DND-41 (cell line): ENCODE measurements around the gene ORM2.
"Not testable (repeated sequence)": the region's sequence is repeated elsewhere in the genome, so short reads cannot be mapped to it uniquely, and the experiment has no call there.

ENCODE experiments used
- ATAC-seq: fragments of 200-7000 bp; cut with Tn5 transposase; 3 replicates; pipeline ENCODE4 v1.9.1; 2021; ENCODE audit warnings: low read depth; ENCODE audit not compliant: insufficient read depth
- DNase-seq: peaks from one replicate; pipeline ENCODE4 v3.0.0-alpha.2; 2020
- H2AFZ ChIP-seq: 2 replicates; pipeline ENCODE4 v1.6.0; 2012; ENCODE audit warnings: low read depth, low read length
- H3K27ac ChIP-seq: 2 replicates; pipeline ENCODE4 v1.5.1; 2012; ENCODE audit warnings: low read length, inconsistent platforms
- H3K27me3 ChIP-seq: fragments of 200-600 bp; sonication (generic); 2 replicates; pipeline ENCODE4 v1.6.0; 2012; ENCODE audit warnings: low read length, mild to moderate bottlenecking, inconsistent platforms; ENCODE audit not compliant: insufficient read depth, poor library complexity
- H3K36me3 ChIP-seq: 2 replicates; pipeline ENCODE4 v1.5.1; 2012; ENCODE audit warnings: low read length, inconsistent platforms; ENCODE audit not compliant: insufficient read depth
- H3K4me1 ChIP-seq: 2 replicates; pipeline ENCODE4 v1.5.1; 2012; ENCODE audit warnings: mild to moderate bottlenecking, low read length; ENCODE audit not compliant: insufficient read depth
- H3K4me2 ChIP-seq: 2 replicates; pipeline ENCODE4 v1.6.0; 2012; ENCODE audit warnings: mild to moderate bottlenecking, moderate library complexity, low read length, inconsistent platforms; ENCODE audit not compliant: insufficient read depth
- H3K4me3 ChIP-seq, 2 experiments: fragments of 200-600 bp in 1 of 2; shearing (Covaris generic) in 1 of 2; 2 replicates each; pipeline ENCODE4 v1.5.1; 2012 to 2016; ENCODE audit warnings: inconsistent platforms in 2 of 2, low read length in 2 of 2, mild to moderate bottlenecking in 2 of 2, low read depth in 1 of 2, moderate library complexity in 1 of 2
- H3K79me2 ChIP-seq: 2 replicates; pipeline ENCODE4 v1.6.0; 2012; ENCODE audit warnings: low read length, inconsistent platforms; ENCODE audit not compliant: insufficient read depth
- H3K9ac ChIP-seq: 2 replicates; pipeline ENCODE4 v1.6.0; 2012; ENCODE audit warnings: low read depth, mild to moderate bottlenecking, inconsistent platforms, low read length, moderate library complexity
- H3K9me3 ChIP-seq: 2 replicates; pipeline ENCODE4 v1.5.1; 2012; ENCODE audit warnings: low read length, moderate library complexity, mild to moderate bottlenecking, inconsistent platforms; ENCODE audit not compliant: insufficient read depth, severe bottlenecking
- H4K20me1 ChIP-seq: 2 replicates; pipeline ENCODE4 v1.6.0; 2012; ENCODE audit warnings: low read length; ENCODE audit not compliant: insufficient read depth
- EZH2 ChIP-seq: IDR thresholded peaks from 3 replicates; pipeline ENCODE4 v1.6.1; 2012; ENCODE audit warnings: borderline replicate concordance, low read depth, mild to moderate bottlenecking, moderate library complexity, low read length, inconsistent platforms; ENCODE audit not compliant: severe bottlenecking
- TF ChIP-seq, protein P1 (sequence below): IDR thresholded peaks from 2 replicates; pipeline ENCODE4 v1.5.1; 2012; ENCODE audit warnings: borderline replicate concordance, low read length, moderate library complexity, mild to moderate bottlenecking; ENCODE audit not compliant: poor library complexity, severe bottlenecking; ENCODE audit errors: extremely low read depth

ORM2 gene

DNA sequence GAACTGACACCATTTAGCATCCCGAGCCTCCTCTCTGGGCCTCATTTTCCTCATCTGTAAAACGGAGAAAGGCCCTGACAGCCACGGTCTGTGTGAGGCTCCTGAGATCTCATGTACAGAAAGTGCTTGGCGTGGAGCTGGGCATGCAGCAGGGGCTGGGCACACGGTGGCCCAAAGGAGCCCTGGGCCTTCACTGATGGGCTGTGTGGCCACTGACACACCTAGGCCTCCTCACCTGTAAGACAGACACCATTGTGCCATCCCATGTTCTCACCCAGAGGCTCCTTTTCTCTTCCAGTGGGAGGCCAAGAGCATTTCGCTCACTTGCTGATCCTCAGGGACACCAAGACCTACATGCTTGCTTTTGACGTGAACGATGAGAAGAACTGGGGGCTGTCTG is 5.2 kb upstream of the ORM2 start:
- TF ChIP-seq EZH2: no peak
- TF ChIP-seq, protein P1, sequence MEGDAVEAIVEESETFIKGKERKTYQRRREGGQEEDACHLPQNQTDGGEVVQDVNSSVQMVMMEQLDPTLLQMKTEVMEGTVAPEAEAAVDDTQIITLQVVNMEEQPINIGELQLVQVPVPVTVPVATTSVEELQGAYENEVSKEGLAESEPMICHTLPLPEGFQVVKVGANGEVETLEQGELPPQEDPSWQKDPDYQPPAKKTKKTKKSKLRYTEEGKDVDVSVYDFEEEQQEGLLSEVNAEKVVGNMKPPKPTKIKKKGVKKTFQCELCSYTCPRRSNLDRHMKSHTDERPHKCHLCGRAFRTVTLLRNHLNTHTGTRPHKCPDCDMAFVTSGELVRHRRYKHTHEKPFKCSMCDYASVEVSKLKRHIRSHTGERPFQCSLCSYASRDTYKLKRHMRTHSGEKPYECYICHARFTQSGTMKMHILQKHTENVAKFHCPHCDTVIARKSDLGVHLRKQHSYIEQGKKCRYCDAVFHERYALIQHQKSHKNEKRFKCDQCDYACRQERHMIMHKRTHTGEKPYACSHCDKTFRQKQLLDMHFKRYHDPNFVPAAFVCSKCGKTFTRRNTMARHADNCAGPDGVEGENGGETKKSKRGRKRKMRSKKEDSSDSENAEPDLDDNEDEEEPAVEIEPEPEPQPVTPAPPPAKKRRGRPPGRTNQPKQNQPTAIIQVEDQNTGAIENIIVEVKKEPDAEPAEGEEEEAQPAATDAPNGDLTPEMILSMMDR: no peak
- Histone ChIP-seq H3K36me3 (no peaks in the 10 kb centered on the region), H3K9me3 (no peaks in the 10 kb centered on the region), H3K79me2 (no peaks in the 10 kb centered on the region), H3K4me2 (no peak overlapping the region), H2AFZ (no peak overlapping the region), H3K4me1 (no peaks in the 10 kb centered on the region), H3K27ac (no peak overlapping the region), H3K4me3 (no peak overlapping the region), H3K27me3 (no peaks in the 10 kb centered on the region), H3K9ac (no peak overlapping the region), H4K20me1 (no peaks in the 10 kb centered on the region)
- ATAC-seq: no peak
- DNase-seq: no peak

DNA sequence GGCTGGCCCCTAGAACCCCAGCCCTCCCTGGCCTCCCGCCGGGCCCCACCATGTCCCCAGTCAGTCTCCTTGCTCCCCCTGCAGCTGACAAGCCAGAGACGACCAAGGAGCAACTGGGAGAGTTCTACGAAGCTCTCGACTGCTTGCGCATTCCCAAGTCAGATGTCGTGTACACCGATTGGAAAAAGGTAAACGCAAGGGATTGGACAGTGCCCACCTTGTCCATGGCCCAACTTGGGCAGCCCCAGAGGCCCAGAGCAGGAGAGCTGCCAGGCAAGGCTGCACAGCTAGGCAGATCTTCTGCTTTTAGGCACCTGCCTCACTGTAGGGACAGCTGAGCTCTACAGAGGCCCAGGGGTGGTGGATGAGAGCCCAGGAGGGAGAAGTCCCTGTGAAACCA is 4.7 kb upstream of the ORM2 start:
- not testable (repeated sequence) for H2AFZ ChIP-seq, H3K9ac ChIP-seq, H3K36me3 ChIP-seq, H3K4me3 ChIP-seq, H3K79me2 ChIP-seq, H3K9me3 ChIP-seq, H3K27ac ChIP-seq, H4K20me1 ChIP-seq, H3K4me2 ChIP-seq, H3K27me3 ChIP-seq, H3K4me1 ChIP-seq, DNase-seq
- peak; percentile 28; the same call in 1 of the 3 replicates for ATAC-seq

DNA sequence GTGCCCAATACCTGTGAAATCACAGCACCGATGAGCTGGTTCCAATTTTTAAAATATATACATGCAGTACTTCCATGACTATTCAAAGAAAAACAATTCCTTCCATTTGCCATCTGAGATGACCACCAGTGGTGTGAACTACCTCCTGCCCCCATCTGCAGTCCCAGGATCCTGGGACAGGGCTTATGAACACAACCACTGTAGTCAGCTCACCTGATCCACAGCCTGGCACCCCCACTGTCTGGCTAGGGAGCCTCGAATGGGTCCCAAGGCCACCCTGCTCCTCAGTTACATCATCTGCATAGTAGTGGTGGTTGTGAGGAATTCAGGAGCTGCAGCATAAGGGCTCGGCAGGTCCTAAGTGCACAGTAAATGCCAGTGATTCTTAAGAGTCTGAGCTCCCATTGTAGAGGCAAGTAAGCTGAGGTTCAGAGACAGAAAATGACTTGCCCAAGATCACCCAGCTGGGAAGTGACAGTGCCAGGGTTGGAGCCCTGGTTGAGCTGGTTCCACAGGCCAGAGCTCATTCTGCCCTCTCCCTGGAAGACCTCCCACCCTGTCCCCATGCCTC is 3.9 kb upstream of the ORM2 start:
- not testable (repeated sequence) for ATAC-seq, H4K20me1 ChIP-seq

DNA sequence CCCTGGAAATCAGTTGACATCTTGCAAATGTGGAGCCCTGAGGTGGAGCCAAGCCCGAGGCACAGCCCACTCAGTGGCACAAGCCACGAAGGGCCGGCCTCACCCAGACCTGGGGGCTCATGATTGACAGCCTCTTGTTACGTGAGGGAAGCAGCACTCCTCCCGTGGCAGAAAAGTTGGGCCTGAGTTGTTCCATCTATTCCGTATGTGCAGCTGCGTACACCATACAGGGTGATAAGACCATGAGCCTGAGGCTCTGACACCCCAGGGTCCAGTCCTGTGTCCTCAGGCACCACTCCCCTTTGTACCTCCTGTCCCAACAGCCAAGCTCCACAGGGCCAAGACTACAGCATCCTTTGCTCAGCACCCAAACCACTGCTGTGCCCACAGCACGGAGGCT is 1.9 kb upstream of the ORM2 start:
- Histone ChIP-seq H3K4me1 (no peaks in the 10 kb centered on the region), H3K27me3 (no peaks in the 10 kb centered on the region), H4K20me1 (no peaks in the 10 kb centered on the region), H3K4me3 (no peak overlapping the region), H3K36me3 (no peaks in the 10 kb centered on the region), H2AFZ (no peak overlapping the region), H3K79me2 (no peaks in the 10 kb centered on the region), H3K4me2 (no peak overlapping the region), H3K9ac (no peak overlapping the region), H3K9me3 (no peaks in the 10 kb centered on the region), H3K27ac (no peak overlapping the region)
- TF ChIP-seq, protein P1: no peak
- no peak for TF ChIP-seq EZH2
- ATAC-seq (no peak), DNase-seq (no peak)

More for the DNA sequence above, 3.9 kb upstream of the ORM2 start:
- not testable (repeated sequence) for H3K4me2 ChIP-seq, H2AFZ ChIP-seq, H3K4me3 ChIP-seq, H3K27me3 ChIP-seq, DNase-seq, H3K9ac ChIP-seq, H3K4me1 ChIP-seq, H3K9me3 ChIP-seq, H3K36me3 ChIP-seq, H3K27ac ChIP-seq, H3K79me2 ChIP-seq

DNA sequence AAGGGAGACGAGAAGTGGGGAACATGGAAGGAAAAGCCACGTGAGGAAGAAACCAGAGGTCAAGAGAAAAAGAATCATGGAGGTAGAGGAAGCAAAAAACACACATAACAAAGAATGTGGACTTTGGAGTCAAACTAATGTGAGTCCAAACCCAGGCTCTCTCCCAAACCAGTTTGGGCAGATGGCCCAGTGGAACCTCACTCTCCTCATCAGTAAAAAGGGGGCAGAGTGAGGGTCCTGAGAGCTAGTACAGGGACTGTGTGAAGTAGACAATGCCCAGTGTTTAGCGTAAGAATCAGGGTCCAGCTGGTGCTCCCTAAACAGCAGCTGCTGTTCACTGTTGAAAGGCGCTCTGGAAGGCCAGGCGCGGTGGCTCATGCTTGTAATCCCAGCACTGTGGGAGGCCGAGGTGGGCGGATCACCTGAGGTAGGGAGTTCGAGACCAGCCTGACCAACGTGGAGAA is 1.3 kb upstream of the ORM2 start:
- H3K36me3 ChIP-seq, H2AFZ ChIP-seq, H3K4me3 ChIP-seq, H3K9ac ChIP-seq, H3K27ac ChIP-seq, H3K27me3 ChIP-seq, DNase-seq, ATAC-seq, H3K9me3 ChIP-seq, H3K4me1 ChIP-seq, H3K79me2 ChIP-seq, H3K4me2 ChIP-seq, H4K20me1 ChIP-seq: not testable (repeated sequence)

DNA sequence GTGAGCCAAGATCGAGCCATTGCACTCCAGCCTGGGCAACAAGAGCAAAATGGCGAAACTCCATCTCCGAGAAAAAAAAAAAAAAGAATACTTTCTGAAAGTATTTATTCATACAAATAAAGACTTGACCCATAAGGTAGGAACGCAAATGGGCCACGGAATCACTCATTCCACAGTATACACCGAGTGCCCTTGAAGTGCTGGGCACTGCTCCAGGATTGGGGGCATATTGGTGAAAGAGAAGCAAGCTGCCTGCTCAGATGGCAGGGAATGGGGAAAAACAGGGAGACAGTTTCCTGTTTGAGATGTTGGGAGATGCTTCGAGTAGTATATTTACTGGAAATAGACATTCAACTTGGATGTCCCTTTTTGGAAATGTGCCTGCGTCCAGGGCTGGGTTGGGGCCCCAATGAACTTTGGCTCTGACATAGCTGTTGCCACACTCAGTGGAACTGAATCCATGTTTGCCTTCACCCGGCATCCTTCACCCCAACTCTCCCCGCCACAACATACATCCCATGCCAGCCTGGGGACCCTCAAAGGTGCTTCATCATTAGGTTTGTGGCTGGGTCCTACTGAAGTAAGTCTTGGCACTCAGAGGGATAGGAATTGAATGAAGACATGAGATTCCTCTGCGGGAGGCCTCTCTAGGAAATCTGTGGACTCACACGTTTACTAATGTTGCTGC is 588 bp upstream of the ORM2 start:
- H3K4me1 ChIP-seq, H3K9me3 ChIP-seq, H3K79me2 ChIP-seq, H3K27me3 ChIP-seq, H3K4me2 ChIP-seq, H3K4me3 ChIP-seq, DNase-seq, H4K20me1 ChIP-seq, ATAC-seq, H3K36me3 ChIP-seq, H2AFZ ChIP-seq, H3K27ac ChIP-seq, H3K9ac ChIP-seq: not testable (repeated sequence)
